ENCODE data around the gene WDR26. TPM values are rescaled to one million over a fixed set of nuclear protein-coding genes. Genes with fewer than 3 reads are reported as not detected.

Gene WDR26
- total RNA-seq, 1 donor from 2014 or later = 62.4 TPM

GRCh38 chr1:224433701-224434672 lies 610 bp downstream of the WDR26 start:
- TF ChIP-seq EZH2phosphoT487 (IDR thresholded peaks at IDR 0.05) (no peak), EZH2 (IDR thresholded peaks at IDR 0.05) (no peak), CTCF (IDR thresholded peaks at IDR 0.05) (no peak)
- no peak overlapping the region for H3K27ac Mint-ChIP-seq
- peak overlapping the region; percentile 91 for H3K4me3 ChIP-seq
- no peaks in the 10 kb centered on the region for H3K9me3 ChIP-seq (ENCODE audit: low read depth)
- peaks cover 2% of the 10 kb centered on the region for H3K27me3 Mint-ChIP-seq (ENCODE audit: insufficient read depth, low read depth)
- peak overlapping the region; percentile 38 for H3K27ac ChIP-seq
- no peaks in the 10 kb centered on the region for H3K27me3 ChIP-seq
- H3K4me1 Mint-ChIP-seq = peaks cover 34% of the 10 kb centered on the region
- peaks cover 5% of the 10 kb centered on the region for H3K36me3 Mint-ChIP-seq
- no peaks in the 10 kb centered on the region for H3F3A ChIP-seq (ENCODE audit: low read depth)
- H3K79me2 ChIP-seq (ENCODE audit: low read depth) = peaks cover 73% of the 10 kb centered on the region
- no peaks in the 10 kb centered on the region for H3K9me3 Mint-ChIP-seq
- peak overlapping the region; percentile 95 for H3K4me3 Mint-ChIP-seq
- H3K4me2 ChIP-seq = peak overlapping the region; percentile 91
- peaks cover 33% of the 10 kb centered on the region for H3K4me1 ChIP-seq
- DNase-seq (ENCODE audit: low spot score) = peak; percentile 61
- no peak overlapping the region for H2AFZ ChIP-seq (replicated peaks)
- peak overlapping the region; percentile 62 for H3K9ac ChIP-seq
- peaks cover 52% of the 10 kb centered on the region for H4K20me1 ChIP-seq (ENCODE audit: low read depth)
- H3K36me3 ChIP-seq = peaks cover 10% of the 10 kb centered on the region

GRCh38 chr1:224433041-224433691 lies 1.4 kb downstream of the WDR26 start:
- Mint-ChIP-seq H3K27me3 (ENCODE audit: insufficient read depth, low read depth) (peaks cover 2% of the 10 kb centered on the region), H3K4me1 (peaks cover 34% of the 10 kb centered on the region), H3K4me3 (peak overlapping the region; percentile 95), H3K36me3 (peaks cover 7% of the 10 kb centered on the region), H3K9me3 (no peaks in the 10 kb centered on the region), H3K27ac (peak overlapping the region; percentile 23)
- H3K4me3 ChIP-seq = peak overlapping the region; percentile 91
- peaks cover 33% of the 10 kb centered on the region for H3K4me1 ChIP-seq
- no peaks in the 10 kb centered on the region for H3K27me3 ChIP-seq
- H3K9me3 ChIP-seq (ENCODE audit: low read depth) = no peaks in the 10 kb centered on the region
- no peaks in the 10 kb centered on the region for H3F3A ChIP-seq (ENCODE audit: low read depth)
- H2AFZ ChIP-seq (replicated peaks) = no peak overlapping the region
- DNase-seq (ENCODE audit: low spot score) = peak; percentile 39
- H3K4me2 ChIP-seq = peak overlapping the region; percentile 91
- H3K27ac ChIP-seq = peak overlapping the region; percentile 38
- peak overlapping the region; percentile 62 for H3K9ac ChIP-seq
- peaks cover 55% of the 10 kb centered on the region for H4K20me1 ChIP-seq (ENCODE audit: low read depth)
- H3K36me3 ChIP-seq = peaks cover 10% of the 10 kb centered on the region
- H3K79me2 ChIP-seq (ENCODE audit: low read depth) = peaks cover 81% of the 10 kb centered on the region
- no peak for TF ChIP-seq EZH2 (IDR thresholded peaks at IDR 0.05)
- no peak for TF ChIP-seq CTCF (IDR thresholded peaks at IDR 0.05)
- TF ChIP-seq EZH2phosphoT487 (IDR thresholded peaks at IDR 0.05) = no peak

GRCh38 chr1:224432672-224433040 lies 1.9 kb downstream of the WDR26 start:
- peaks cover 10% of the 10 kb centered on the region for H3K36me3 Mint-ChIP-seq
- Histone ChIP-seq H3K27ac (no peak overlapping the region), H3K4me1 (peaks cover 33% of the 10 kb centered on the region), H3K4me3 (peak overlapping the region; percentile 91), H3K9me3 (ENCODE audit: low read depth) (no peaks in the 10 kb centered on the region), H3F3A (ENCODE audit: low read depth) (no peaks in the 10 kb centered on the region), H3K9ac (peak overlapping the region; percentile 62), H3K79me2 (ENCODE audit: low read depth) (peaks cover 86% of the 10 kb centered on the region), H3K4me2 (peak overlapping the region; percentile 91), H3K27me3 (no peaks in the 10 kb centered on the region), H4K20me1 (ENCODE audit: low read depth) (peaks cover 60% of the 10 kb centered on the region), H3K36me3 (peaks cover 10% of the 10 kb centered on the region), H2AFZ (replicated peaks) (no peak overlapping the region)
- TF ChIP-seq CTCF (IDR thresholded peaks at IDR 0.05) = no peak
- TF ChIP-seq EZH2 (IDR thresholded peaks at IDR 0.05) = no peak
- TF ChIP-seq EZH2phosphoT487 (IDR thresholded peaks at IDR 0.05) = no peak
- no peak overlapping the region for H3K27ac Mint-ChIP-seq
- H3K4me1 Mint-ChIP-seq = peaks cover 34% of the 10 kb centered on the region
- peak; percentile 8 for DNase-seq (ENCODE audit: low spot score)
- H3K27me3 Mint-ChIP-seq (ENCODE audit: insufficient read depth, low read depth) = peaks cover 2% of the 10 kb centered on the region
- H3K4me3 Mint-ChIP-seq = peak overlapping the region; percentile 95
- no peaks in the 10 kb centered on the region for H3K9me3 Mint-ChIP-seq

Data from neural progenitor cell (in vitro differentiated cells).